Stimulated activated CD4-positive, alpha-beta T cell treated with anti-CD3 and anti-CD28 coated beads, Interleukin-1b, Interleukin-23, amount 100 ng/mL, for 1 hour (primary cell): ENCODE results near the gene TP73.
A peak's percentile ranks its signal among the peaks of the same experiment; 100 is the strongest.

Experiments
- DNase-seq, 2 donors: peaks; one replicate each; pipeline ENCODE4 v3.0.0-alpha.2; 2020; ENCODE audit warnings: low read depth in 2 of 2

TP73 gene

DNA sequence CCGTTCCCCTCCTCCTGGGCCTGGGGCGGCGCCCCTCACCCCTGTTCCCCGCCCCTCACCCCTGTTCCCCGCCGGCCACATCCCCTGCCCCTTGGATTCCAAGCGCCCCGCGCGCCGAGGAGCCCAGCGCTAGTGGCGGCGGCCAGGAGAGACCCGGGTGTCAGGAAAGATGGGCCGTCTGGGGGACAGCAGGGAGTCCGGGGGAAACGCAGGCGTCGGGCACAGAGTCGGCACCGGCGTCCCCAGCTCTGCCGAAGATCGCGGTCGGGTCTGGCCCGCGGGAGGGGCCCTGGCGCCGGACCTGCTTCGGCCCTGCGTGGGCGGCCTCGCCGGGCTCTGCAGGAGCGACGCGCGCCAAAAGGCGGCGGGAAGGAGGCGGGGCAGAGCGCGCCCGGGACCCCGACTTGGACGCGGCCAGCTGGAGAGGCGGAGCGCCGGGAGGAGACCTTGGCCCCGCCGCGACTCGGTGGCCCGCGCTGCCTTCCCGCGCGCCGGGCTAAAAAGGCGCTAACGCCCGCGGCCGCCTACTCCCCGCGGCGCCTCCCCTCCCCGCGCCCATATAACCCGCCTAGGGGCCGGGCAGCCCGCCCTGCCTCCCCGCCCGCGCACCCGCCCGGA is at the start of gene TP73:
Gene TP73, plus strand, starts transcription at position 587 of the 618 bp plus-strand sequence. CDS start 29,850 bp downstream, outside the sequence.
- no peak for DNase-seq

GRCh38 chr1:3603156-3603555 is 49.2 kb upstream of the TP73 start:
- no peak for DNase-seq

GRCh38 chr1:3603571-3604467 is 48.5 kb upstream of the TP73 start:
- no peak for DNase-seq

GRCh38 chr1:3604468-3604974 is 47.8 kb upstream of the TP73 start:
- DNase-seq, result no peak

GRCh38 chr1:3604997-3605823 is 47.1 kb upstream of the TP73 start:
- DNase-seq, result no peak

GRCh38 chr1:3606779-3607702 is 45.3 kb upstream of the TP73 start:
- no peak for DNase-seq

GRCh38 chr1:3607703-3608065 is 44.6 kb upstream of the TP73 start:
- no peak for DNase-seq

DNA sequence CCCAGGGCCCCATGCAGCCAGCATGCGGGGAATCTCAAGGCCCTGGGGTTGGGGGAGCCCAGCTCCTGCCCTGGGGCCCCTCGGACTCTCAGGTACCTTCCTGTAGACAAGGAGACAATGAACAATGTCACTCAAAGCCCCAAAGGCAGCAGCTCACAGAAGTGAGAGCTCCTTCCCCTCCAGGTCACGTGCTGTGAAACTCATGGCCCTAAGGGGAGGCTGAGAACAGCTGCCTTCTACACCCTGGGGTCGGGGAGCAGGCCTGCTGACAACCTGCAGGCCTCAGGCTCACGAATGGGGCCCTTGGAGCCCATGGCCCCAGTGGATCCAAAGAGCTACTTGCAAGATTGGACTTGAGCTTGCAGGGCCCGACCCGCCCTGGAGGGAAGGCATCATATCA is 44.2 kb upstream of the TP73 start:
- DNase-seq, result no peak

GRCh38 chr1:3609016-3609768 is 43.1 kb upstream of the TP73 start:
- DNase-seq, result no peak

DNA sequence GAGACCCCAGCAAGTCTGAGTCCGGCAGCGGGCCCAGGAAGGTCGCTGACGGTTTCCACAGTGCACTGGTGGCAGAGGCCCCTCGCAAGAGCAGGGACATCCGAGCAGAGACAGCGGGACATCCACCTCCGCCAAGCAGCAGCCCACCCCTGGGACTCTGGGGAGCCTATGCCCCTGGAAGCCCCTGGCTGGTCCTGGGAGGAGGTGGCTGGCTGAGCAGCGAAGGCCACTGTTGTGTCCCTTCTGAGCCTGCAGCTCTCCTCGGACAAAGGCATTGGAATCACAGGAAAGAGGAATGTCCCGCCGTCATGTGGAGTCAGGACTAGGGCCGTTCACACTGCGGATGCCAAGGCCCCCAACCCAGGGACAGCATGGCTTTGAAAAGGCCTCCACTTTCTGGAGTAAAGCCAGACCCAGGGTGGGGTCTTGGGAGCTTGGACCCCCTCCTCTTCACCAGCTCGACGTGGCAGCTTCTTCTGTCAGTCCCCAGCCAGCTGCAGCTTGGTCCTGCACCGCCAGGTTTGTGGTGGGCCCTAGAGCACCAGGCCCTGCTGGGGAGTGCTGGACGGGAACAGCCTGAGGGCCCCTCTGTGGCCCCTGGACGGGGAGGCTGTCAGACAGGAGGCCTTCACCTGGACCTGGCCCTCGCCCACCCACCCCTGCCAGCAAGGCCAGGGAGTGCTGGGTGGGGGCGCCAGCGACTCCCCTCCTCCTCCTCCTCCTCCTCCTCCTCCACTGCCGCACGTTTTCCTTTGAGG is 42.4 kb upstream of the TP73 start:
- no peak for DNase-seq

DNA sequence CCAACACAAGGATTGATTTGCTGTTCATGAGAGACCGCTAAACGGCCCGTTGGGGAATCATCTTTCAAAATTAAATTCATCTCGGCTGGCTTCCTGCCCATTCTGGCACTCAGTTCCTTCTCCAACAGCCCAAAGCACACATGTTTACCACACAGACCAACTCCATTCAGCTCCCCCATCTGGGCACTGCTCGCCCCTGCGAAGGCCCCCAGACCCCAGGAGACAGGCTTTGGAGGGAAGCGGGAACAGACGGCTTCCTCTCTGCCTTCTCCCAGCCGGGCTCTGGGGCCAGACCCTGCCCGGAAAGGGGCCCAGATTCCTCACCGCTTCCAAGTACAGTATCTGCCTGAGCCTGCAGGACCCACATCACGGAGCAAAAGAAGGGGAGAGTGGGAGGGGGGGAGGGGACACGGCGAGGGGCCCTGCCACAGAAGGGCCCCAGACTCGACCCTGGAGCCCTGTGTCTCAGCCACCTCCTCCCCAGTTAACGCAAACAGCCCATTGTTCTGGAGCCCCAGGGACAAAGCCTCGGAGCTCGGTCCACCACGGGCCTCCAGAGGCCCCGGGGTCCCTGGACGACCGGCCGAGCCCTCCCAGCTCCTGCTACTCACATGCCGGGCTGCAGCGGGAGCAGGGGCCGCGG is 41.7 kb upstream of the TP73 start:
- no peak for DNase-seq

GRCh38 chr1:3611170-3612019 is 40.9 kb upstream of the TP73 start, which contains the start of gene MEGF6:
Gene MEGF6 (minus strand): TSS chr1:3611508. CDS start chr1:3611268, 240 bp downstream.
- DNase-seq, result peak; percentile 17 to 50

- DNase-seq, result no peak
These were observed 40.2 kb upstream of the TP73 start for GRCh38 chr1:3612123-3612522.

DNA sequence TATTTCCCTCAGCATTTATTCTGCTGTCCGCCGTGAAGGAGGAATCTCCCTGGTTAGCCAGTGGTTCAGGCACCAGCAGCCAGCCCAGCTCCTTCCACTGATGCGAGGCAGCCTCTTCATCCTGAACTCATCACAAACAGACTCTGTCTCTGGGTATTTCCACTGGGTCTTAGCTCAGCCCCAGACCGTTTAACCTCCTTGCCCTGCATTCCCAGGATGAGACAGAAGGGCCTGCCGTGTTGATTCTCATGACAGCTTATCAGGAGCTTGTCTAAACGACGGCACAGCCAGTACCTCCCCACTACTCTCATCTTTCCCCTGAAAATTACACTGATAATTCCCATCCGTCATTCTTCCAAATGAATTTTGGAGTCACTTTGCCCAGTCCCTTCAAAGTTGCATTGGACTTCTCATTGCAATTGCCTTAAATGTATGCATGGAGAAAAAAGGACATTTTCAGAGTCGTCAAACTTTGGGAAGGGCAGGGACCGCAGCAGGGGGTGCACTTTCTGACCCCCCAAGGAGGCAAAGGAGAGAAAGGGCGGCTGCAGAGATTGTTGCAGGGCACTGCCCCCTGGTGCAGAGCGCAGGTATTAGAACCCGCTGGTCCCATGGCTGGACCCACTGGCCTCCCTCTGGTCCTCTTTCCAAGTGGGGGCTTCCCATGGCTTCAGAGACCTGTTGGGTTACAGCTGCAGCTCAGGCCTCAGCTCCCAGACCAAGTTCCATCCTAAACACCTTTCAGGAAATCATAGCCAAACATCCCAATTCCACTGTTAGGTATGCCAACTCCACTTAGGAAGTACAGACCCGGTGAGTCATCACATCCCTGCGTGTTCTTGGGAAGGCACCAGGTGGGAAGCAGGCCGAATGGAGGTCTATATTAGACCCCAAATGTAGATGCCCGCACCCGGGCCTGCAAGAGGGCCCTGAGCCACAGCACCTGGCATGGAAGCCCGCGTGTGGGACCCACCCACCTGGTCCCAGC is 37.3 kb upstream of the TP73 start:
- no peak for DNase-seq

GRCh38 chr1:3616861-3617260 is 35.5 kb upstream of the TP73 start:
- DNase-seq, result no peak

DNA sequence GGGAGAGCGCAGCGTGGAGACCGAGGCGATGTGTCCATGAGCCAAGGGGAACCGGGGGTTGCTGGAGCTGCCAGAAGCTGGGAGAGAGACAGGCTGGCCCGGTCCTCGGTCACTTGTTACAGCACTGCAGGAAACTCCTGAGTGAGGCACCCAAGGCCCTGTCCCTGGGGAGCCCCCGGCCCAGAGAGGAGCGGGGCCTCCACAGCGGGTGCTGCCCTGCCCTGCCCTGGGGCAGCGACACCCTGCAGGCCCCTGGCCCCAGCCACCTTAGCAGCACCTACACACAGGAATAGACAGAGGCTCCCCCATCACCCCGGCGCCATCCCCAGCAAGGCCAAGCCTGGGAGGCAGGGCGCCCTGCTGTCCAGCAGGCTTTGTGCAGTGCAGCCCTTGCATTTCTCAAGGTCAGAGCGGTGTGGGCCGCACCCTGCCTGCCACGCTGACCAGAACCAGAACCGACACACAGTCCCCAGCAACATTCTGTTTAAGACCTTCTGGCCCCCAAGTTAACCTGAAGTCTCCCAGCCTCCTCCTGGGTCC is 34.4 kb upstream of the TP73 start:
- DNase-seq, result no peak

- DNase-seq, result no peak
These were observed 33.8 kb upstream of the TP73 start for GRCh38 chr1:3618531-3618880.
